ENCODE data around the gene TMIGD3.

DNA sequence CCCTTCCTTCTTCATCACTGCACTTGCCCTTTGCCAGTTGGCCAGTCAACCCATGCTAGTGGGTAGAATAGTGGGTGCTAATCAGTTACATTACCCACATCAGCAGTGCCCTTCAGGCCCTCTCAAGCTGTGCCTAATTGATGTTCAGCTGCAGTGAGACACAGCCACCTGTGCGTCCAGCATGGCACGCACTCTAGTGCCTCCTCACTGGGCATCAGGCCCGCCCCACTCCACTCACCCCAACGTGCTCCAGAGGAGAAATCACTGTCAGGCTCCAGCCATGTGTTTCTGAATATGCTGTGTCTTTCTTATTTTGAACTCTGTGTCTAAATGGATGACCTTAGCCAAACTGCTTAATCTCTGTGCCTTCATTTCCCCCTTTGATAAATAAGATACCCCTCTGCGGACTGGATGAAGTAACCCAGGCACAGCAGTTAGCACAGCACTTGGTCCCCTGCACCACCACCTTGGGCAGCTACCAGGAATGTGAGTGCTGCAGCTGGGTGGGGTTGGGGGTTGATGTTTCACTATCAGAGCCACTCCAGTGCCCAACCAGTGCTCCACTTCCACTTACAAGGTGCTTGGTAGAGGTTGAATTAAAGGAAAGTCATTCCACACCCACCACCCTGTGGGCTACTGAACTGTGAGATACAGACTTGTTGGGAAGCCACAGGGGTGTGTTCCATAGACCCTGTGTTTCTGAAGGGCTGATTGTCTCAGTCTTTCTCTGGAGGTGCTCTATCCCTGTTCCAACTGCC is 8.9 kb upstream of the TMIGD3 start:
- TF ChIP-seq MAFK (IDR thresholded peaks at IDR 0.05; ENCODE audit: low read depth, low read length) (no peak), CTCF (conservative IDR thresholded peaks at IDR 0.05; ENCODE audit: low read depth, low read length) (no peak), POLR2A (IDR thresholded peaks at IDR 0.05; ENCODE audit: low read depth, low read length) (no peak), MAZ (IDR thresholded peaks at IDR 0.05; ENCODE audit: borderline replicate concordance, low read depth, low read length) (no peak), RAD21 (IDR thresholded peaks at IDR 0.05; ENCODE audit: low read length) (no peak), RFX5 (IDR thresholded peaks at IDR 0.05; ENCODE audit: low read depth, low read length) (no peak), RCOR1 (IDR thresholded peaks at IDR 0.05; ENCODE audit: insufficient replicate concordance, low read length) (no peak), MXI1 (IDR thresholded peaks at IDR 0.05; ENCODE audit: borderline replicate concordance, low read depth, low read length) (no peak), FOS (IDR thresholded peaks at IDR 0.05; ENCODE audit: low read depth, low read length) (no peak), NFE2L2 (IDR thresholded peaks at IDR 0.05; ENCODE audit: low read depth, low read length) (no peak)
